ENCODE data around the gene MAP7D2. TPM values are rescaled to one million over a fixed set of nuclear protein-coding genes. Genes with fewer than 3 reads are reported as not detected.

Gene MAP7D2
- total and polyA plus RNA-seq, 4 donors: 0.37 to 0.75 (median 0.57) TPM

- Histone ChIP-seq H3K9me3 (ENCODE audit: control insufficient read depth in 4 of 4, insufficient read depth in 3 of 4, low read length in 3 of 4) (no peaks in the 10 kb centered on the region), H3K27ac (ENCODE audit: low read depth in 1 of 2, low read length in 1 of 2) (no peak overlapping the region), H3K9ac (ENCODE audit: insufficient read depth in 1 of 2, low read length in 2 of 2) (no peak overlapping the region), H3K27me3 (ENCODE audit: control insufficient read depth in 3 of 3, insufficient read depth in 3 of 3, low read length in 2 of 3) (peaks cover 0 to 59% (median 27%) of the 10 kb centered on the region in 3 donors), H3K4me1 (ENCODE audit: control insufficient read depth in 5 of 5, insufficient read depth in 5 of 5, low read length in 5 of 5) (no peaks in the 10 kb centered on the region), H3K4me3 (no peak overlapping the region), H3K36me3 (ENCODE audit: control insufficient read depth in 4 of 4, insufficient read depth in 4 of 4, low read length in 4 of 4) (no peaks in the 10 kb centered on the region)
- no peak for ATAC-seq (ENCODE audit: insufficient read depth, low FRiP score)
- WGBS, 2 donors: 86 to 99% methylated on average over 6 of the region's 6 CpGs
- TF ChIP-seq CTCF (IDR thresholded peaks at IDR 0.05; ENCODE audit: control extremely low read depth, extremely low read depth): no peak
- DNase-seq: no peak
These were observed 148.4 kb downstream of the MAP7D2 start for GRCh38 chrX:19968276-19968675.

- Histone ChIP-seq H3K9ac (ENCODE audit: insufficient read depth in 1 of 2, low read length in 2 of 2) (no peak overlapping the region), H3K27ac (ENCODE audit: low read depth in 1 of 2, low read length in 1 of 2) (no peak overlapping the region), H3K4me3 (no peak overlapping the region), H3K36me3 (ENCODE audit: control insufficient read depth in 4 of 4, insufficient read depth in 4 of 4, low read length in 4 of 4) (peaks cover 0 to 3% (median 0%) of the 10 kb centered on the region in 4 donors), H3K4me1 (ENCODE audit: control insufficient read depth in 5 of 5, insufficient read depth in 5 of 5, low read length in 5 of 5) (no peaks in the 10 kb centered on the region), H3K27me3 (ENCODE audit: control insufficient read depth in 3 of 3, insufficient read depth in 3 of 3, low read length in 2 of 3) (peaks cover 0 to 55% (median 23%) of the 10 kb centered on the region in 3 donors), H3K9me3 (ENCODE audit: control insufficient read depth in 4 of 4, insufficient read depth in 3 of 4, low read length in 3 of 4) (no peaks in the 10 kb centered on the region)
- DNase-seq (no peak), ATAC-seq (ENCODE audit: insufficient read depth, low FRiP score) (no peak)
- 66 to 100% methylated on average over 1 of the region's 1 CpG for WGBS, 2 donors
- no peak for TF ChIP-seq CTCF (IDR thresholded peaks at IDR 0.05; ENCODE audit: control extremely low read depth, extremely low read depth)
These were observed 150.7 kb downstream of the MAP7D2 start for GRCh38 chrX:19966056-19966455.

- H3K36me3 ChIP-seq (ENCODE audit: control insufficient read depth in 4 of 4, insufficient read depth in 4 of 4, low read length in 4 of 4): peaks cover 0 to 3% (median 0%) of the 10 kb centered on the region in 4 donors
- ATAC-seq (ENCODE audit: insufficient read depth, low FRiP score) (no peak), DNase-seq (no peak)
- H3K9ac ChIP-seq (ENCODE audit: insufficient read depth in 1 of 2, low read length in 2 of 2): no peak overlapping the region
- 75 to 89% methylated on average over 9 of the region's 9 CpGs for WGBS, 2 donors
- H3K9me3 ChIP-seq (ENCODE audit: control insufficient read depth in 4 of 4, insufficient read depth in 3 of 4, low read length in 3 of 4): peaks cover 0 to 1% (median 0%) of the 10 kb centered on the region in 4 donors
- no peak for TF ChIP-seq CTCF (IDR thresholded peaks at IDR 0.05; ENCODE audit: control extremely low read depth, extremely low read depth)
- H3K4me1 ChIP-seq (ENCODE audit: control insufficient read depth in 5 of 5, insufficient read depth in 5 of 5, low read length in 5 of 5): no peaks in the 10 kb centered on the region
- no peak overlapping the region for H3K4me3 ChIP-seq
- H3K27me3 ChIP-seq (ENCODE audit: control insufficient read depth in 3 of 3, insufficient read depth in 3 of 3, low read length in 2 of 3): peaks cover 0 to 53% (median 18%) of the 10 kb centered on the region in 3 donors
- no peak overlapping the region for H3K27ac ChIP-seq (ENCODE audit: low read depth in 1 of 2, low read length in 1 of 2)
These were observed 152.5 kb downstream of the MAP7D2 start for GRCh38 chrX:19964017-19964710.

Data from lung (tissue), 12 donors.